Measurements from ENCODE around the gene TBC1D1. TPM values are rescaled to one million over a fixed set of nuclear protein-coding genes. Genes with fewer than 3 reads are reported as not detected.

The TBC1D1 gene
- total and polyA plus RNA-seq, 2 of the 8 experiments (the other 6 are each of a cell fraction or from before 2014, with no cell fraction given): 96.9 to 162 TPM

DNA sequence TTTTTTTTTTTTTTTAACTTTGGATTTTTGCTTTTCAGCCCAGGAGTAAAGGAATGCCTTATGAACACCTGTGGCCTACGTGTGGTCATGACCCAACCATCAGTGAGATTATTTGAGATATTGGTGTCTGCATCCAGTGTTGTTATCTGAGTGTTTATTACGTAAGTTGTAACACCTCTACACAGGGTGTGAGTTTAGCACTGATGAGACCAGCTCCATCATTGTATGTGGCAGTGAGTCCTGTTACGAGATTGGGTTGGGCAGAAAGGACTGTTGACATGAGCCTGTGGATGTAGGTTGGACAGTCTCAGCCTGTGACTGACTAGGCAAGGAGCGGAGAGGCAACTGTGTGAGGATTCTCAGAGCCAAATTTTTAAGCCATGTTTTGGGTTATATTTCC lies 248.3 kb downstream of the TBC1D1 start:
- FAIRE-seq: no peak
- H4K20me1 ChIP-seq (replicated peaks in 1 of 2; ENCODE audit: control insufficient read depth in 1 of 2, insufficient read depth in 2 of 2, low read length in 2 of 2): peaks cover 0 to 2% of the 10 kb centered on the region in 2 experiments
- 87% methylated on average over 4 of the region's 4 CpGs; no CpG with 5 or more reads in 1 of the 2 experiments for WGBS, 2 experiments (ENCODE audit: extremely low coverage in 1 of 2, insufficient coverage in 1 of 2, insufficient read length in 1 of 2, insufficient replicate concordance in 2 of 2, low coverage in 1 of 2, low lambda C conversion rate in 2 of 2, missing lambda C conversion rate in 1 of 2)

More for the DNA sequence above, 248.3 kb downstream of the TBC1D1 start:
- Histone ChIP-seq H2AFZ (ENCODE audit: low read length) (no peak overlapping the region), H2BK20ac (ENCODE audit: low read length) (no peak overlapping the region), H3K9ac (replicated peaks in 1 of 4; ENCODE audit: extremely low read depth in 1 of 4, low read depth in 3 of 4, low read length in 3 of 4) (no peak overlapping the region), H3K36me3 (ENCODE audit: control insufficient read depth in 2 of 4, insufficient read depth in 4 of 4, low read length in 3 of 4) (peaks cover 3 to 17% (median 12%) of the 10 kb centered on the region in 4 experiments; a peak in 6 of 8 replicates), H4K91ac (replicated peaks; ENCODE audit: insufficient read length, low read length) (no peak overlapping the region), H3K4me3 (ENCODE audit: extremely low read depth in 1 of 4, insufficient read depth in 2 of 4, low read depth in 3 of 4, low read length in 4 of 4) (no peak overlapping the region), H3K79me1 (ENCODE audit: low read depth, low read length) (no peaks in the 10 kb centered on the region), H3K18ac (ENCODE audit: extremely low read depth, low read length) (no peak overlapping the region), H3K27ac (ENCODE audit: low read depth, low read length) (no peak overlapping the region), H2AK5ac (ENCODE audit: low read depth, low read length) (no peak overlapping the region), H3K23me2 (ENCODE audit: low read depth, low read length) (no peaks in the 10 kb centered on the region), H2BK12ac (ENCODE audit: low read depth, low read length) (no peak overlapping the region), H3K9me3 (ENCODE audit: insufficient read depth in 2 of 2, low read depth in 1 of 2, low read length in 1 of 2) (no peaks in the 10 kb centered on the region), H4K8ac (ENCODE audit: extremely low read depth, insufficient read depth, low read length) (no peak overlapping the region), H2BK15ac (ENCODE audit: low read length) (no peak overlapping the region), H2BK5ac (ENCODE audit: low read depth, low read length) (no peak overlapping the region), H3K27me3 (replicated peaks in 1 of 4; ENCODE audit: control insufficient read depth in 3 of 4, extremely low read depth in 1 of 4, insufficient read depth in 3 of 4, low read length in 3 of 4) (no peaks in the 10 kb centered on the region), H4K5ac (ENCODE audit: insufficient read length, low read depth, low read length) (no peak overlapping the region), H3K23ac (ENCODE audit: insufficient read length) (no peak overlapping the region), H3K14ac (ENCODE audit: insufficient read length) (no peak overlapping the region), H3K4ac (replicated peaks; ENCODE audit: insufficient read length, low read depth, low read length) (no peak overlapping the region), H3K79me2 (ENCODE audit: control insufficient read depth in 1 of 2, insufficient read depth in 2 of 2, low read length in 2 of 2) (no peaks in the 10 kb centered on the region), H3K56ac (replicated peaks; ENCODE audit: insufficient read length, low read depth, low read length) (no peak overlapping the region), H3K4me1 (replicated peaks in 1 of 4; ENCODE audit: control insufficient read depth in 3 of 4, insufficient read depth in 4 of 4, low read length in 3 of 4) (no peaks in the 10 kb centered on the region), H2BK120ac (replicated peaks; ENCODE audit: low read depth, low read length) (no peak overlapping the region), H3K4me2 (ENCODE audit: insufficient read depth in 1 of 2, low read depth in 2 of 2, low read length in 2 of 2) (no peak overlapping the region)
- ChIA-PET POLR2A (ENCODE audit: partially characterized antibody) (no interaction called here), CTCF (ENCODE audit: partially characterized antibody) (no interaction called here)
- no peak for TF ChIP-seq PHF8 (conservative IDR thresholded peaks at IDR 0.05; ENCODE audit: low read depth, low read length)
- DNase-seq (ENCODE audit: low read depth in 1 of 2, low spot score in 2 of 2): no peak
